DMS53 treated with DMSO at 0.1 percent for 48 hours (cell line): Measurements from ENCODE around the gene SCTR.
"Not testable (repeated sequence)": the region's sequence is repeated elsewhere in the genome, so short reads cannot be mapped to it uniquely, and the experiment has no call there.

Source experiments
- DNase-seq: peaks from one replicate; lab custom pipeline; 2025; ENCODE audit not compliant: unreplicated experiment; lab: John Stamatoyannopoulos, UW

SCTR gene

GRCh38 chr2:119417908-119418307 is 106.4 kb downstream of the SCTR start:
- DNase-seq = no peak

- DNase-seq = no peak
Observed at GRCh38 chr2:119416299-119416923, 107.9 kb downstream of the SCTR start.

GRCh38 chr2:119415630-119416029 is 108.7 kb downstream of the SCTR start:
- DNase-seq = no peak

- no peak for DNase-seq
Observed at GRCh38 chr2:119414894-119415293, 109.4 kb downstream of the SCTR start.

- peak; percentile 35 for DNase-seq
Observed at GRCh38 chr2:119409506-119409905, 114.8 kb downstream of the SCTR start.

- no peak for DNase-seq
Observed at GRCh38 chr2:119408221-119408619, 116.1 kb downstream of the SCTR start.

- DNase-seq = peak; percentile 44
Observed at GRCh38 chr2:119407430-119408220, 116.7 kb downstream of the SCTR start.

GRCh38 chr2:119405151-119405550 is 119.1 kb downstream of the SCTR start:
- DNase-seq = no peak

GRCh38 chr2:119403618-119404017 is 120.7 kb downstream of the SCTR start:
- DNase-seq = not testable (repeated sequence)

GRCh38 chr2:119402645-119403560 is 121.4 kb downstream of the SCTR start:
- no peak for DNase-seq

GRCh38 chr2:119402106-119402505 is 122.2 kb downstream of the SCTR start:
- no peak for DNase-seq

GRCh38 chr2:119397196-119397595 is 127.1 kb downstream of the SCTR start:
- no peak for DNase-seq

GRCh38 chr2:119393971-119394748 is 130.1 kb downstream of the SCTR start:
- DNase-seq = no peak
